Ishikawa (cell line): ENCODE data around the gene STT3B.

Experiments
- CREB1 ChIP-seq: IDR thresholded peaks from 2 replicates; pipeline ENCODE4 v1.6.1; 2012; ENCODE audit warnings: low read depth
- EP300 ChIP-seq: IDR thresholded peaks from 2 replicates; pipeline ENCODE4 v1.6.1; 2012; ENCODE audit warnings: borderline replicate concordance
- NFIC ChIP-seq: IDR thresholded peaks from 2 replicates; pipeline ENCODE4 v1.6.1; 2012
- REST ChIP-seq: IDR thresholded peaks from 2 replicates; pipeline ENCODE4 v1.6.1; 2012; ENCODE audit warnings: low read depth, mild to moderate bottlenecking
- TAF1 ChIP-seq: IDR thresholded peaks from 2 replicates; pipeline ENCODE4 v1.6.1; 2012; ENCODE audit warnings: low read depth, mild to moderate bottlenecking
- USF1 ChIP-seq: IDR thresholded peaks from 2 replicates; pipeline ENCODE4 v1.6.1; 2012

- TF ChIP-seq EP300 = no peak
- TF ChIP-seq REST = no peak
- TF ChIP-seq NFIC = no peak
- TF ChIP-seq CREB1 = no peak
- no peak for TF ChIP-seq TAF1
- TF ChIP-seq USF1 = no peak
These were observed 23.5 kb upstream of the STT3B start for GRCh38 chr3:31509147-31509728.
